ENCODE data around the gene SIRT4.

GRCh38 chr12:120266180-120266870 is 35.8 kb upstream of the SIRT4 start:
- no peak for TF ChIP-seq POLR2A (IDR thresholded peaks at IDR 0.05)
- TF ChIP-seq, protein P1, sequence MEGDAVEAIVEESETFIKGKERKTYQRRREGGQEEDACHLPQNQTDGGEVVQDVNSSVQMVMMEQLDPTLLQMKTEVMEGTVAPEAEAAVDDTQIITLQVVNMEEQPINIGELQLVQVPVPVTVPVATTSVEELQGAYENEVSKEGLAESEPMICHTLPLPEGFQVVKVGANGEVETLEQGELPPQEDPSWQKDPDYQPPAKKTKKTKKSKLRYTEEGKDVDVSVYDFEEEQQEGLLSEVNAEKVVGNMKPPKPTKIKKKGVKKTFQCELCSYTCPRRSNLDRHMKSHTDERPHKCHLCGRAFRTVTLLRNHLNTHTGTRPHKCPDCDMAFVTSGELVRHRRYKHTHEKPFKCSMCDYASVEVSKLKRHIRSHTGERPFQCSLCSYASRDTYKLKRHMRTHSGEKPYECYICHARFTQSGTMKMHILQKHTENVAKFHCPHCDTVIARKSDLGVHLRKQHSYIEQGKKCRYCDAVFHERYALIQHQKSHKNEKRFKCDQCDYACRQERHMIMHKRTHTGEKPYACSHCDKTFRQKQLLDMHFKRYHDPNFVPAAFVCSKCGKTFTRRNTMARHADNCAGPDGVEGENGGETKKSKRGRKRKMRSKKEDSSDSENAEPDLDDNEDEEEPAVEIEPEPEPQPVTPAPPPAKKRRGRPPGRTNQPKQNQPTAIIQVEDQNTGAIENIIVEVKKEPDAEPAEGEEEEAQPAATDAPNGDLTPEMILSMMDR (IDR thresholded peaks at IDR 0.05): no peak

Data from body of pancreas (tissue), 4 donors.